SK-N-SH treated with all-trans-retinoic acid at 6 μM for 48 hours (cell line): ENCODE results near the gene CACNA1A.

Source experiments
- ATAC-seq: fragments of 200-7000 bp; cut with Tn5 transposase; 3 replicates; pipeline ENCODE4 v1.9.1; 2020; ENCODE audit warnings: mild to moderate bottlenecking, moderate library complexity
- ARNTL ChIP-seq: fragments of 450-650 bp; formaldehyde crosslinking; IDR thresholded peaks from 2 replicates; pipeline ENCODE4 v1.5.0; 2020; ENCODE audit warnings: low read depth, mild to moderate bottlenecking, moderate library complexity, borderline replicate concordance
- CSDC2 ChIP-seq: fragments of 250-450 bp; sonication (Bioruptor Pico); IDR thresholded peaks from 2 replicates; pipeline ENCODE4 v1.5.0; 2020; ENCODE audit warnings: mild to moderate bottlenecking, moderate library complexity
- ESRRG ChIP-seq: fragments of 250-450 bp; sonication (Bioruptor Pico); IDR thresholded peaks from 2 replicates; pipeline ENCODE4 v1.6.1; 2021; ENCODE audit warnings: mild to moderate bottlenecking
- GLIS3 ChIP-seq: fragments of 250-450 bp; sonication (Bioruptor Pico); IDR thresholded peaks from 2 replicates; pipeline ENCODE4 v1.5.0; 2020; ENCODE audit warnings: mild to moderate bottlenecking, moderate library complexity
- ISL1 ChIP-seq: fragments of 250-450 bp; sonication (Bioruptor Pico); IDR thresholded peaks from 2 replicates; pipeline ENCODE4 v2.1.2; 2022; ENCODE audit warnings: mild to moderate bottlenecking, moderate library complexity
- OSR1 ChIP-seq: fragments of 250-450 bp; sonication (Bioruptor Pico); IDR thresholded peaks from 2 replicates; pipeline ENCODE4 v1.8.0; 2022; ENCODE audit warnings: moderate library complexity, mild to moderate bottlenecking, inconsistent platforms
- PPARA ChIP-seq: fragments of 250-450 bp; sonication (Bioruptor Pico); IDR thresholded peaks from 2 replicates; pipeline ENCODE4 v1.5.0; 2020; ENCODE audit warnings: mild to moderate bottlenecking, borderline replicate concordance
- RARB ChIP-seq: fragments of 250-450 bp; sonication (Bioruptor Pico); IDR thresholded peaks from 2 replicates; pipeline ENCODE4 v1.8.0; 2021; ENCODE audit warnings: mild to moderate bottlenecking, moderate library complexity
- SNAI2 ChIP-seq: fragments of 250-450 bp; sonication (Bioruptor Pico); IDR thresholded peaks from 2 replicates; pipeline ENCODE4 v1.5.0; 2020; ENCODE audit warnings: mild to moderate bottlenecking, moderate library complexity
- TCF4 ChIP-seq: fragments of 250-450 bp; sonication (Bioruptor Pico); IDR thresholded peaks from 2 replicates; pipeline ENCODE4 v1.8.0; 2021; ENCODE audit warnings: mild to moderate bottlenecking, moderate library complexity, borderline replicate concordance
- TOX ChIP-seq: fragments of 250-450 bp; sonication (Bioruptor Pico); IDR thresholded peaks from 2 replicates; pipeline ENCODE4 v1.8.0; 2021; ENCODE audit warnings: mild to moderate bottlenecking, moderate library complexity, borderline replicate concordance
- ZC3H10 ChIP-seq: fragments of 250-450 bp; sonication (Bioruptor Pico); IDR thresholded peaks from 2 replicates; pipeline ENCODE4 v1.5.1; 2021; ENCODE audit warnings: mild to moderate bottlenecking, moderate library complexity
- ZFP3 ChIP-seq: fragments of 250-450 bp; sonication (Bioruptor Pico); IDR thresholded peaks from 2 replicates; pipeline ENCODE4 v1.5.0; 2020; ENCODE audit warnings: mild to moderate bottlenecking, moderate library complexity
- ZFP30 ChIP-seq: fragments of 450-650 bp; formaldehyde crosslinking; IDR thresholded peaks from 2 replicates; pipeline ENCODE4 v1.5.0; 2022; ENCODE audit warnings: mild to moderate bottlenecking, moderate library complexity
- ZNF70 ChIP-seq: fragments of 450-650 bp; formaldehyde crosslinking; IDR thresholded peaks from 2 replicates; pipeline ENCODE4 v1.5.0; 2020; ENCODE audit warnings: mild to moderate bottlenecking, moderate library complexity
- ZNF8 ChIP-seq: fragments of 450-650 bp; formaldehyde crosslinking; IDR thresholded peaks from 2 replicates; pipeline ENCODE4 v1.5.0; 2020; ENCODE audit warnings: mild to moderate bottlenecking, moderate library complexity
- TF ChIP-seq, protein P1 (sequence below): fragments of 250-450 bp; sonication (Bioruptor Pico); IDR thresholded peaks from 2 replicates; pipeline ENCODE4 v1.8.0; 2020; ENCODE audit warnings: mild to moderate bottlenecking, moderate library complexity, borderline replicate concordance
- TF ChIP-seq, protein P2 (sequence below): fragments of 250-450 bp; sonication (Bioruptor Pico); IDR thresholded peaks from 2 replicates; pipeline ENCODE4 v1.5.0; 2020; ENCODE audit warnings: mild to moderate bottlenecking, moderate library complexity
- TF ChIP-seq, protein P3 (sequence below): fragments of 250-450 bp; sonication (Bioruptor Pico); IDR thresholded peaks from 2 replicates; pipeline ENCODE4 v1.5.1; 2021; ENCODE audit warnings: mild to moderate bottlenecking, moderate library complexity
- TF ChIP-seq, protein P4 (sequence below): fragments of 250-450 bp; sonication (Bioruptor Pico); IDR thresholded peaks from 2 replicates; pipeline ENCODE4 v1.5.1; 2020; ENCODE audit warnings: low read depth, mild to moderate bottlenecking, moderate library complexity
- TF ChIP-seq, protein P5 (sequence below): fragments of 250-450 bp; sonication (Bioruptor Pico); IDR thresholded peaks from 2 replicates; pipeline ENCODE4 v1.8.0; 2021; ENCODE audit warnings: low read depth, mild to moderate bottlenecking, moderate library complexity, borderline replicate concordance

Gene CACNA1A

DNA sequence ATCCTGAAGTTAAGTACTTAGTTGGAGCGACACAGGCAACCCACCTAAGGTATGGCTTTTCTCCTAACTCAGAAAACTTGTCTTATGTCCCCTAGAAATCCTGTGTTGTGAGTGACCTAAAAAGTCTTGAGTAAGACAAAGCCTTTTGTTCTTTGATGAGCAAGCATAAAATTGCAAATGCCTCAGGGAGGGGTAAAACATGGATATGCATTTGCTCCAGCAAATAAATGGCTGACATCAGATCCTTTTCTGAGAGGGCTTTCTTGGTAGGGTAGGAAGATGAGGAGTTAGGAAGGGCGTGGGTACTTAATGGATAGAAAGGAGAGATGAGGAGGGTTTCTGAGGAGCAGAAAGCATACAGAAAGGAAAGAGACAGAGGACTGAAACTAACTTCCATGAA, 192.4 kb downstream of the CACNA1A start (continued):
- TF ChIP-seq, protein P1, sequence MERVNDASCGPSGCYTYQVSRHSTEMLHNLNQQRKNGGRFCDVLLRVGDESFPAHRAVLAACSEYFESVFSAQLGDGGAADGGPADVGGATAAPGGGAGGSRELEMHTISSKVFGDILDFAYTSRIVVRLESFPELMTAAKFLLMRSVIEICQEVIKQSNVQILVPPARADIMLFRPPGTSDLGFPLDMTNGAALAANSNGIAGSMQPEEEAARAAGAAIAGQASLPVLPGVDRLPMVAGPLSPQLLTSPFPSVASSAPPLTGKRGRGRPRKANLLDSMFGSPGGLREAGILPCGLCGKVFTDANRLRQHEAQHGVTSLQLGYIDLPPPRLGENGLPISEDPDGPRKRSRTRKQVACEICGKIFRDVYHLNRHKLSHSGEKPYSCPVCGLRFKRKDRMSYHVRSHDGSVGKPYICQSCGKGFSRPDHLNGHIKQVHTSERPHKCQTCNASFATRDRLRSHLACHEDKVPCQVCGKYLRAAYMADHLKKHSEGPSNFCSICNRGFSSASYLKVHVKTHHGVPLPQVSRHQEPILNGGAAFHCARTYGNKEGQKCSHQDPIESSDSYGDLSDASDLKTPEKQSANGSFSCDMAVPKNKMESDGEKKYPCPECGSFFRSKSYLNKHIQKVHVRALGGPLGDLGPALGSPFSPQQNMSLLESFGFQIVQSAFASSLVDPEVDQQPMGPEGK (CRISPR knock-in tag), result no peak
- no peak for TF ChIP-seq CSDC2 (CRISPR knock-in tag)
- no peak for TF ChIP-seq ZFP30 (CRISPR knock-in tag)
- TF ChIP-seq ZC3H10 (CRISPR knock-in tag), result no peak

DNA sequence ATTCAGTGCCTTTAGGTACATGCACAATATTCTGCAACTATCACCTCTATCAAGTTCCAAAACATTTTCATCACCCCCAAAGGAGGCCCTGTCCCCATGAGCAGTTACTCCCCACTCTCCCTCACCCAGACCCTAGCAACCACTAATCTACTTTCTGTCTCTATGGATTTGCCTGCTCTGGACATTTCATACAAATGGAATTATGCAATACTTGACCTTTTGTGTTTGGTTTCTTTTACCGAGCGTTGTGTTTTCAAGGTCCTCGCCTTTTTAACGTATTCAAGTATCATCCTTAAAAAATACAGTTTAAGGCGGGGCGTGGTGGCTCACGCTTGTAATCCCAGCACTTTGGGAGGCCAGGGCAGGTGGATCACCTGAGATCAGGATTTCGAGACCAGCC, 196.4 kb downstream of the CACNA1A start:
- ATAC-seq, result no peak
- TF ChIP-seq CSDC2 (CRISPR knock-in tag), result no peak
- no peak for TF ChIP-seq ZC3H10 (CRISPR knock-in tag)
- TF ChIP-seq OSR1 (CRISPR knock-in tag), result no peak
- TF ChIP-seq PPARA, result no peak
- TF ChIP-seq ISL1 (CRISPR knock-in tag), result no peak
- no peak for TF ChIP-seq TCF4
- no peak for TF ChIP-seq TOX (CRISPR knock-in tag)
- TF ChIP-seq, protein P2, sequence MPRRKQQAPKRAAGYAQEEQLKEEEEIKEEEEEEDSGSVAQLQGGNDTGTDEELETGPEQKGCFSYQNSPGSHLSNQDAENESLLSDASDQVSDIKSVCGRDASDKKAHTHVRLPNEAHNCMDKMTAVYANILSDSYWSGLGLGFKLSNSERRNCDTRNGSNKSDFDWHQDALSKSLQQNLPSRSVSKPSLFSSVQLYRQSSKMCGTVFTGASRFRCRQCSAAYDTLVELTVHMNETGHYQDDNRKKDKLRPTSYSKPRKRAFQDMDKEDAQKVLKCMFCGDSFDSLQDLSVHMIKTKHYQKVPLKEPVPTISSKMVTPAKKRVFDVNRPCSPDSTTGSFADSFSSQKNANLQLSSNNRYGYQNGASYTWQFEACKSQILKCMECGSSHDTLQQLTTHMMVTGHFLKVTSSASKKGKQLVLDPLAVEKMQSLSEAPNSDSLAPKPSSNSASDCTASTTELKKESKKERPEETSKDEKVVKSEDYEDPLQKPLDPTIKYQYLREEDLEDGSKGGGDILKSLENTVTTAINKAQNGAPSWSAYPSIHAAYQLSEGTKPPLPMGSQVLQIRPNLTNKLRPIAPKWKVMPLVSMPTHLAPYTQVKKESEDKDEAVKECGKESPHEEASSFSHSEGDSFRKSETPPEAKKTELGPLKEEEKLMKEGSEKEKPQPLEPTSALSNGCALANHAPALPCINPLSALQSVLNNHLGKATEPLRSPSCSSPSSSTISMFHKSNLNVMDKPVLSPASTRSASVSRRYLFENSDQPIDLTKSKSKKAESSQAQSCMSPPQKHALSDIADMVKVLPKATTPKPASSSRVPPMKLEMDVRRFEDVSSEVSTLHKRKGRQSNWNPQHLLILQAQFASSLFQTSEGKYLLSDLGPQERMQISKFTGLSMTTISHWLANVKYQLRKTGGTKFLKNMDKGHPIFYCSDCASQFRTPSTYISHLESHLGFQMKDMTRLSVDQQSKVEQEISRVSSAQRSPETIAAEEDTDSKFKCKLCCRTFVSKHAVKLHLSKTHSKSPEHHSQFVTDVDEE (CRISPR knock-in tag), result no peak
- TF ChIP-seq, protein P3, sequence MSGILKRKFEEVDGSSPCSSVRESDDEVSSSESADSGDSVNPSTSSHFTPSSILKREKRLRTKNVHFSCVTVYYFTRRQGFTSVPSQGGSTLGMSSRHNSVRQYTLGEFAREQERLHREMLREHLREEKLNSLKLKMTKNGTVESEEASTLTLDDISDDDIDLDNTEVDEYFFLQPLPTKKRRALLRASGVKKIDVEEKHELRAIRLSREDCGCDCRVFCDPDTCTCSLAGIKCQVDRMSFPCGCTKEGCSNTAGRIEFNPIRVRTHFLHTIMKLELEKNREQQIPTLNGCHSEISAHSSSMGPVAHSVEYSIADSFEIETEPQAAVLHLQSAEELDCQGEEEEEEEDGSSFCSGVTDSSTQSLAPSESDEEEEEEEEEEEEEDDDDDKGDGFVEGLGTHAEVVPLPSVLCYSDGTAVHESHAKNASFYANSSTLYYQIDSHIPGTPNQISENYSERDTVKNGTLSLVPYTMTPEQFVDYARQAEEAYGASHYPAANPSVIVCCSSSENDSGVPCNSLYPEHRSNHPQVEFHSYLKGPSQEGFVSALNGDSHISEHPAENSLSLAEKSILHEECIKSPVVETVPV (CRISPR knock-in tag), result no peak
- no peak for TF ChIP-seq ARNTL (CRISPR knock-in tag)
- no peak for TF ChIP-seq ESRRG (CRISPR knock-in tag)
- TF ChIP-seq, protein P4, sequence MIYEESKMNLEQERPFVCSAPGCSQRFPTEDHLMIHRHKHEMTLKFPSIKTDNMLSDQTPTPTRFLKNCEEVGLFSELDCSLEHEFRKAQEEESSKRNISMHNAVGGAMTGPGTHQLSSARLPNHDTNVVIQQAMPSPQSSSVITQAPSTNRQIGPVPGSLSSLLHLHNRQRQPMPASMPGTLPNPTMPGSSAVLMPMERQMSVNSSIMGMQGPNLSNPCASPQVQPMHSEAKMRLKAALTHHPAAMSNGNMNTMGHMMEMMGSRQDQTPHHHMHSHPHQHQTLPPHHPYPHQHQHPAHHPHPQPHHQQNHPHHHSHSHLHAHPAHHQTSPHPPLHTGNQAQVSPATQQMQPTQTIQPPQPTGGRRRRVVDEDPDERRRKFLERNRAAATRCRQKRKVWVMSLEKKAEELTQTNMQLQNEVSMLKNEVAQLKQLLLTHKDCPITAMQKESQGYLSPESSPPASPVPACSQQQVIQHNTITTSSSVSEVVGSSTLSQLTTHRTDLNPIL, result no peak
- no peak for TF ChIP-seq ZFP30 (CRISPR knock-in tag)
- no peak for TF ChIP-seq ZNF8 (CRISPR knock-in tag)

DNA sequence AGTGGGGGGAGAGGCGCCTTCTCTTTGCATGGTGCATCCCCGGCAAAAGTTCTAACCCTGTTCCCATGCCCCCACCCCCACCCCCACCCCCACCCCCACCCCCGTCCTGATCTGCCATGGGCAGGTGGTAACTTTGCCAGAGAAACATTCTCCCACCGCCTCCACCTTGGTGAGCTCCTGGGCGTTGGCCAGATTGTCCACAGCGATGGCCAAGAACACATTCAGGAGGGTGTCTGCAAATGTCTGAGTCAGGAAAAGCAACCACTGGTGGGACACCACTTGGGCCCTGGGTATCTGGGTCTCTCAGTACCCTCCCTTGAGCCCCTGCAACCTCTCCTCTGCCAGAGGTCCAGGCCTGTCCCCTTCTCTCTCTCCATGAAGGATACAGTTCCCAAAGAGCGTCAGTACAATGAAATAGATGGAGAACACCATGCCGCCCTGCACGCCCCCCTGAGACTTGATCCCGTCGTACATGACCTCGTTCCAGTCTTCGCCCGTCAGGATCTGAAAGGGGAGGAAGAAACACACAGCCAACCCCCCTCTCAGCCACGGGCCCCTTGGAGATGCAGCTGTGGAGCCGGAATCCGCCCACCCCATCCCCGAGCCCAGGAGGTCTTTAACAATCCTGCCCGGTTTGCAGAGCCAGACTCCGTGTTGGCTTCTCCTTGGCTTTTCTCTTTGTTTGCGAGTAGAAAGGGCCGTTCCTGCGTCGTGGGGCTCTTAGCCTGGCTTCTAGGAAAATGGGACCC, 202.7 kb downstream of the CACNA1A start:
- no peak for ATAC-seq
- no peak for TF ChIP-seq ZFP3 (CRISPR knock-in tag)
- TF ChIP-seq SNAI2 (CRISPR knock-in tag), result no peak
- TF ChIP-seq, protein P1 (CRISPR knock-in tag), result no peak
- no peak for TF ChIP-seq RARB
- TF ChIP-seq, protein P3 (CRISPR knock-in tag), result no peak
- TF ChIP-seq TOX (CRISPR knock-in tag), result no peak
- no peak for TF ChIP-seq GLIS3 (CRISPR knock-in tag)
- no peak for TF ChIP-seq ZFP30 (CRISPR knock-in tag)
- TF ChIP-seq, protein P2 (CRISPR knock-in tag), result no peak
- TF ChIP-seq ZNF70 (CRISPR knock-in tag), result no peak
- no peak for TF ChIP-seq CSDC2 (CRISPR knock-in tag)
- TF ChIP-seq, protein P5, sequence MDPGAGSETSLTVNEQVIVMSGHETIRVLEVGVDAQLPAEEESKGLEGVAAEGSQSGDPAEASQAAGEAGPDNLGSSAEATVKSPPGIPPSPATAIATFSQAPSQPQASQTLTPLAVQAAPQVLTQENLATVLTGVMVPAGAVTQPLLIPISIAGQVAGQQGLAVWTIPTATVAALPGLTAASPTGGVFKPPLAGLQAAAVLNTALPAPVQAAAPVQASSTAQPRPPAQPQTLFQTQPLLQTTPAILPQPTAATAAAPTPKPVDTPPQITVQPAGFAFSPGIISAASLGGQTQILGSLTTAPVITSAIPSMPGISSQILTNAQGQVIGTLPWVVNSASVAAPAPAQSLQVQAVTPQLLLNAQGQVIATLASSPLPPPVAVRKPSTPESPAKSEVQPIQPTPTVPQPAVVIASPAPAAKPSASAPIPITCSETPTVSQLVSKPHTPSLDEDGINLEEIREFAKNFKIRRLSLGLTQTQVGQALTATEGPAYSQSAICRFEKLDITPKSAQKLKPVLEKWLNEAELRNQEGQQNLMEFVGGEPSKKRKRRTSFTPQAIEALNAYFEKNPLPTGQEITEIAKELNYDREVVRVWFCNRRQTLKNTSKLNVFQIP (CRISPR knock-in tag), result no peak
- no peak for TF ChIP-seq ESRRG (CRISPR knock-in tag)
